ENCODE measurements around the gene TMEM270. TPM values are rescaled to one million over a fixed set of nuclear protein-coding genes. Genes with fewer than 3 reads are reported as not detected.
A peak's percentile ranks its signal among the peaks of the same experiment; 100 is the strongest.

The TMEM270 gene
- total RNA-seq, 1 experiment from 2014 or later, result not detected

DNA sequence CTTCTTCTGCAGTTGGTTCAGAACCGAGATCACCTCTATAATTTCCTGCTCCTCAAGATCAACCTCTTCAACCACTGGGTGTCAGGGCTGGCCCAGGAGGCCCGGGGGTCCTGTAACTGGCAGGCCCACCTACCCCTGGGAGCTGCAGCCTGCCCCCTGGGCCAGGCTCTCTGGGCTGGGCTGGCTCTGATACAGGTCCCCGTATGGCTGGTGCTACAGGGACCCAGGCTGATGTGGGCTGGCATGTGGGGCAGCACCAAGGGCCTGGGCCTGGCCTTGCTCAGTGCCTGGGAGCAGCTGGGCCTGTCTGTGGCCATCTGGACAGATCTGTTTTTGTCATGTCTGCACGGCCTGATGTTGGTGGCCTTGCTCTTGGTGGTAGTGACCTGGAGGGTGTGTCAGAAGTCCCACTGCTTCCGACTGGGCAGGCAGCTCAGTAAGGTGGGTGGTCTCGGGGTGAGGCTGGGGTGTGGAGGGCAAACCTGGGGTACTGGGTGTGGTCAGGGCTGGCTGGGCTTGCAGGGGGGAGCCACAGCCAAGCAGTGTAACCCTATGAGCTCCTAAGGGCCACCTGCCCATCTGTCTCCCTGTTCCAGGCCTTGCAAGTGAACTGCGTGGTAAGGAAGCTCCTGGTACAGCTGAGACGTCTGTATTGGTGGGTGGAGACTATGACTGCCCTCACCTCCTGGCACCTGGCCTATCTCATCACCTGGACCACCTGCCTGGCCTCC lies 4.2 kb downstream of the TMEM270 start:
- no peak overlapping the region for H3K9ac ChIP-seq (ENCODE audit: low read length)

GRCh38 chr7:73865738-73866445 lies 4.9 kb downstream of the TMEM270 start:
- no peaks in the 10 kb centered on the region for H3K27me3 ChIP-seq (ENCODE audit: low read length)
- no peak overlapping the region for H3K4me3 ChIP-seq (ENCODE audit: low read length)
- no peak overlapping the region for H3K27ac ChIP-seq (ENCODE audit: low read length)
- peak; percentile 85 for DNase-seq
- no peak overlapping the region for H3K4me2 ChIP-seq (ENCODE audit: low read depth, low read length, poor library complexity, severe bottlenecking)
- no peaks in the 10 kb centered on the region for H4K20me1 ChIP-seq (ENCODE audit: insufficient read depth, low read depth, low read length)
- no peaks in the 10 kb centered on the region for H3K36me3 ChIP-seq (ENCODE audit: insufficient read depth, low read length)
- H2AFZ ChIP-seq (ENCODE audit: low read length), result no peak overlapping the region
- H3K4me1 ChIP-seq (ENCODE audit: low read length), result no peaks in the 10 kb centered on the region
- H3K9me3 ChIP-seq (ENCODE audit: low read length), result no peaks in the 10 kb centered on the region
- H3K79me2 ChIP-seq (ENCODE audit: low read length), result no peaks in the 10 kb centered on the region
- H3K9ac ChIP-seq (ENCODE audit: low read length), result no peak overlapping the region
- H3K9me2 ChIP-seq (replicated peaks; ENCODE audit: insufficient read depth, low read length), result no peaks in the 10 kb centered on the region

More for the DNA sequence above, 4.2 kb downstream of the TMEM270 start:
- H3K27ac ChIP-seq (ENCODE audit: low read length), result no peak overlapping the region
- H3K9me3 ChIP-seq (ENCODE audit: low read length), result no peaks in the 10 kb centered on the region
- H3K36me3 ChIP-seq (ENCODE audit: insufficient read depth, low read length), result no peaks in the 10 kb centered on the region
- no peak for DNase-seq
- H3K4me3 ChIP-seq (ENCODE audit: low read length), result no peak overlapping the region
- no peaks in the 10 kb centered on the region for H4K20me1 ChIP-seq (ENCODE audit: insufficient read depth, low read depth, low read length)
- H3K9me2 ChIP-seq (replicated peaks; ENCODE audit: insufficient read depth, low read length), result no peaks in the 10 kb centered on the region
- no peaks in the 10 kb centered on the region for H3K4me1 ChIP-seq (ENCODE audit: low read length)
- no peak overlapping the region for H2AFZ ChIP-seq (ENCODE audit: low read length)
- no peaks in the 10 kb centered on the region for H3K27me3 ChIP-seq (ENCODE audit: low read length)
- no peak overlapping the region for H3K4me2 ChIP-seq (ENCODE audit: low read depth, low read length, poor library complexity, severe bottlenecking)
- H3K79me2 ChIP-seq (ENCODE audit: low read length), result no peaks in the 10 kb centered on the region

DNA sequence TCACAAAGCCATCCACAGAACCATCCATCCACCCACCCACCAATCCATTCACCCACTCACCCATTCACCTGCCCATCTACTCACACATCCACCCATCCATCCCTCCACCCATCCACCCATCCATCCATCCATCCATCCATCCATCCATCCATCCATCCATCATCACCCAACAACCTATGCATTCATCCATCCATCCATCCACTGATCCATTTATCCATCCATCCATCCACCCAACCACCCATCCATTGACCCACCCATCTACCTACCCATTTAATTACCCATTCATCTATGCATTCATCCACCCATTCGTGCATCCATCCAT lies 5.4 kb downstream of the TMEM270 start:
- DNase-seq, result no peak
- Histone ChIP-seq H3K9ac (ENCODE audit: low read length) (no peak overlapping the region), H3K79me2 (ENCODE audit: low read length) (no peaks in the 10 kb centered on the region)

DNA sequence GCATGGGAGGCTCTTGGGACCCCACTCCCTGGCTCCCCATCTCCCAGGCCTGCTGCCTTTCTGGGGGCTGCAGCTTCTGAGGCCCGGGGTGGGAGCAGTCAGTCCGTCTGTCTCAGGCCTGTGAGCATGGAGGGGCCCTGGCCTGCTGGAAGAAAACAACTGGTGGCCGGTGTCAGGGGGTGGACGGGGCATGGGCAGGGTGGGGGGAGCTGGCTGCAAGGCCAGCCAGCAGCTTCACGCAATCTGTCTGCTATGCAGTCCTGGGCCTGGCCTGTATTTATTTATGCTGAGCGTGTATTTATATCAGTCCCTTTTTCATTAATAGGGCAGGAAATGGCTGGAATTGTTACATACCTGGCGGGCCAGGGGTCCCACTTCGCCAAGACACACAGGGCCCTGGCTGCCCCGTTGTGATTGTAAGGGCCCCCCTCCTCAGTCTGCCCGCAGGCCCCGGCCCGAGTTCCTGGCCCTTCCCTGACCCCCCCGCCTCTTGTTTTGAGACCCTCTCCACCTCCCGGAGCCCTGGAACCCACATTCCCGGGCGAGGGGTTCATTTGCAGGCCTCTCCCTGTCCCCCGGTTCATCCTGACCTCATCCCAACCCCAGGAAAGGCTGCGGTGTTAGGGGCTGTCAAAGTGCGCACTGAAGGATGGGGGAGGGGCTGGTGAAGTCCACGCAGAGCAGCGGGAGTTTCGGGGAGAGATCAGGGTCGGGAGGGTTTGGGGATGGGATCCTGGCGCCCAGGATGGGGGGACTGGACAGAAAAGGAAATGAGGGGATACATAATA lies 8.2 kb downstream of the TMEM270 start:
- Histone ChIP-seq H3K27ac (ENCODE audit: low read length) (no peak overlapping the region), H3K36me3 (ENCODE audit: insufficient read depth, low read length) (no peaks in the 10 kb centered on the region), H3K27me3 (ENCODE audit: low read length) (no peaks in the 10 kb centered on the region), H3K9me2 (replicated peaks; ENCODE audit: insufficient read depth, low read length) (no peaks in the 10 kb centered on the region), H4K20me1 (ENCODE audit: insufficient read depth, low read depth, low read length) (no peaks in the 10 kb centered on the region), H2AFZ (ENCODE audit: low read length) (no peak overlapping the region), H3K9me3 (ENCODE audit: low read length) (no peaks in the 10 kb centered on the region), H3K4me2 (ENCODE audit: low read depth, low read length, poor library complexity, severe bottlenecking) (no peak overlapping the region), H3K4me3 (ENCODE audit: low read length) (no peak overlapping the region), H3K79me2 (ENCODE audit: low read length) (no peaks in the 10 kb centered on the region), H3K9ac (ENCODE audit: low read length) (no peak overlapping the region), H3K4me1 (ENCODE audit: low read length) (no peaks in the 10 kb centered on the region)
- no peak for DNase-seq

More for the DNA sequence above, 5.4 kb downstream of the TMEM270 start:
- H3K4me2 ChIP-seq (ENCODE audit: low read depth, low read length, poor library complexity, severe bottlenecking), result no peak overlapping the region
- no peak overlapping the region for H2AFZ ChIP-seq (ENCODE audit: low read length)
- no peaks in the 10 kb centered on the region for H3K4me1 ChIP-seq (ENCODE audit: low read length)
- H3K9me2 ChIP-seq (replicated peaks; ENCODE audit: insufficient read depth, low read length), result no peaks in the 10 kb centered on the region
- H3K4me3 ChIP-seq (ENCODE audit: low read length), result no peak overlapping the region
- no peak overlapping the region for H3K27ac ChIP-seq (ENCODE audit: low read length)
- no peaks in the 10 kb centered on the region for H3K27me3 ChIP-seq (ENCODE audit: low read length)
- no peaks in the 10 kb centered on the region for H3K9me3 ChIP-seq (ENCODE audit: low read length)
- no peaks in the 10 kb centered on the region for H4K20me1 ChIP-seq (ENCODE audit: insufficient read depth, low read depth, low read length)
- no peaks in the 10 kb centered on the region for H3K36me3 ChIP-seq (ENCODE audit: insufficient read depth, low read length)

- H2AFZ ChIP-seq (ENCODE audit: low read length), result no peak overlapping the region
- no peaks in the 10 kb centered on the region for H4K20me1 ChIP-seq (ENCODE audit: insufficient read depth, low read depth, low read length)
- no peaks in the 10 kb centered on the region for H3K4me1 ChIP-seq (ENCODE audit: low read length)
- no peak overlapping the region for H3K4me3 ChIP-seq (ENCODE audit: low read length)
- H3K27me3 ChIP-seq (ENCODE audit: low read length), result no peaks in the 10 kb centered on the region
- no peaks in the 10 kb centered on the region for H3K9me3 ChIP-seq (ENCODE audit: low read length)
- H3K9me2 ChIP-seq (replicated peaks; ENCODE audit: insufficient read depth, low read length), result no peaks in the 10 kb centered on the region
- no peaks in the 10 kb centered on the region for H3K36me3 ChIP-seq (ENCODE audit: insufficient read depth, low read length)
- no peak for DNase-seq
- no peak overlapping the region for H3K4me2 ChIP-seq (ENCODE audit: low read depth, low read length, poor library complexity, severe bottlenecking)
- H3K79me2 ChIP-seq (ENCODE audit: low read length), result no peaks in the 10 kb centered on the region
- H3K9ac ChIP-seq (ENCODE audit: low read length), result no peak overlapping the region
- H3K27ac ChIP-seq (ENCODE audit: low read length), result no peak overlapping the region
Measured at GRCh38 chr7:73870041-73870492, 9.1 kb downstream of the TMEM270 start.

GRCh38 chr7:73871163-73872011 lies 10.4 kb downstream of the TMEM270 start:
- Histone ChIP-seq H3K9me3 (ENCODE audit: low read length) (no peaks in the 10 kb centered on the region), H3K9ac (ENCODE audit: low read length) (no peak overlapping the region), H3K36me3 (ENCODE audit: insufficient read depth, low read length) (no peaks in the 10 kb centered on the region), H4K20me1 (ENCODE audit: insufficient read depth, low read depth, low read length) (no peaks in the 10 kb centered on the region), H3K4me3 (ENCODE audit: low read length) (no peak overlapping the region), H3K79me2 (ENCODE audit: low read length) (no peaks in the 10 kb centered on the region), H3K4me2 (ENCODE audit: low read depth, low read length, poor library complexity, severe bottlenecking) (no peak overlapping the region), H3K4me1 (ENCODE audit: low read length) (no peaks in the 10 kb centered on the region), H3K27ac (ENCODE audit: low read length) (no peak overlapping the region), H3K27me3 (ENCODE audit: low read length) (no peaks in the 10 kb centered on the region), H2AFZ (ENCODE audit: low read length) (no peak overlapping the region), H3K9me2 (replicated peaks; ENCODE audit: insufficient read depth, low read length) (no peaks in the 10 kb centered on the region)
- DNase-seq, result no peak

- Histone ChIP-seq H3K27me3 (ENCODE audit: low read length) (no peaks in the 10 kb centered on the region), H3K4me3 (ENCODE audit: low read length) (no peak overlapping the region), H3K4me1 (ENCODE audit: low read length) (no peaks in the 10 kb centered on the region), H2AFZ (ENCODE audit: low read length) (no peak overlapping the region), H3K79me2 (ENCODE audit: low read length) (no peaks in the 10 kb centered on the region), H3K9me3 (ENCODE audit: low read length) (no peaks in the 10 kb centered on the region), H3K9me2 (replicated peaks; ENCODE audit: insufficient read depth, low read length) (no peaks in the 10 kb centered on the region), H3K4me2 (ENCODE audit: low read depth, low read length, poor library complexity, severe bottlenecking) (no peak overlapping the region), H4K20me1 (ENCODE audit: insufficient read depth, low read depth, low read length) (no peaks in the 10 kb centered on the region), H3K36me3 (ENCODE audit: insufficient read depth, low read length) (no peaks in the 10 kb centered on the region), H3K9ac (ENCODE audit: low read length) (no peak overlapping the region), H3K27ac (ENCODE audit: low read length) (no peak overlapping the region)
- DNase-seq, result no peak
Measured at GRCh38 chr7:73872056-73872908, 11.3 kb downstream of the TMEM270 start.

Data from Karpas-422 (cell line).